ENCODE measurements around the gene DUOXA1. TPM values are rescaled to one million over a fixed set of nuclear protein-coding genes. Genes with fewer than 3 reads are reported as not detected.
"Not testable (repeated sequence)": the region's sequence is repeated elsewhere in the genome, so short reads cannot be mapped to it uniquely, and the experiment has no call there.

Gene DUOXA1
- total RNA-seq, 1 donor from 2014 or later: 0.33 TPM

GRCh38 chr15:45136378-45136764, 6.7 kb upstream of the DUOXA1 start:
- DNase-seq (no peak), ATAC-seq (ENCODE audit: low read depth) (no peak)
- Mint-ChIP-seq H3K4me3 (peak overlapping the region; percentile 59), H3K27me3 (peaks cover 40% of the 10 kb centered on the region), H3K4me1 (peaks cover 11% of the 10 kb centered on the region), H3K9me3 (no peaks in the 10 kb centered on the region), H3K27ac (no peak overlapping the region), H3K36me3 (ENCODE audit: low read depth) (no peaks in the 10 kb centered on the region)
- intact Hi-C loops (cut with micrococcal nuclease): loop anchor here (1.0 kb wide), 1 partner anchor 18 kb away; no protein-coding TSS in a partner anchor
- POLR2A ChIA-PET: no interaction called here
- CTCF ChIA-PET: no interaction called here
- no peak for TF ChIP-seq CTCF (IDR thresholded peaks at IDR 0.05)

- POLR2A ChIA-PET; ATAC-seq (ENCODE audit: low read depth); DNase-seq; H3K27ac Mint-ChIP-seq; H3K9me3 Mint-ChIP-seq; H3K36me3 Mint-ChIP-seq (ENCODE audit: low read depth); CTCF ChIA-PET: not testable (repeated sequence)
- intact Hi-C loops (cut with micrococcal nuclease): loop anchor here (1.0 kb wide), 1 partner anchor 18 kb away; no protein-coding TSS in a partner anchor
- peaks cover 45% of the 10 kb centered on the region for H3K27me3 Mint-ChIP-seq
- H3K4me1 Mint-ChIP-seq: peaks cover 11% of the 10 kb centered on the region
- peak overlapping the region; percentile 59 for H3K4me3 Mint-ChIP-seq
These were observed 6.2 kb upstream of the DUOXA1 start for GRCh38 chr15:45135705-45136377.

GRCh38 chr15:45134682-45135604, 5.3 kb upstream of the DUOXA1 start:
- DNase-seq (no peak), ATAC-seq (ENCODE audit: low read depth) (peak; percentile 72)
- Mint-ChIP-seq H3K9me3 (no peaks in the 10 kb centered on the region), H3K27ac (no peak overlapping the region), H3K36me3 (ENCODE audit: low read depth) (no peaks in the 10 kb centered on the region), H3K27me3 (peaks cover 52% of the 10 kb centered on the region), H3K4me3 (peak overlapping the region; percentile 77), H3K4me1 (peaks cover 11% of the 10 kb centered on the region)
- no peak for TF ChIP-seq CTCF (IDR thresholded peaks at IDR 0.05)
- intact Hi-C loops (cut with micrococcal nuclease): no loop called here
- POLR2A ChIA-PET: no interaction called here
- CTCF ChIA-PET: interaction anchor here (1.1 to 1.2 kb wide), 2 partner anchors 8 to 12 kb away, joined by 3 read pairs; no protein-coding TSS in a partner anchor

GRCh38 chr15:45134046-45134445, 4.4 kb upstream of the DUOXA1 start:
- TF ChIP-seq CTCF (IDR thresholded peaks at IDR 0.05): no peak
- no peaks in the 10 kb centered on the region for H3K36me3 Mint-ChIP-seq (ENCODE audit: low read depth)
- intact Hi-C loops (cut with micrococcal nuclease): no loop called here
- peaks cover 12% of the 10 kb centered on the region for H3K4me1 Mint-ChIP-seq
- H3K9me3 Mint-ChIP-seq: no peaks in the 10 kb centered on the region
- ATAC-seq (ENCODE audit: low read depth) (no peak), DNase-seq (no peak)
- POLR2A ChIA-PET: no interaction called here
- no peak overlapping the region for H3K4me3 Mint-ChIP-seq
- H3K27me3 Mint-ChIP-seq: peaks cover 52% of the 10 kb centered on the region
- H3K27ac Mint-ChIP-seq: no peak overlapping the region
- CTCF ChIA-PET: interaction anchor here (1.1 kb wide), 1 partner anchor 13 kb away, joined by 3 read pairs; no protein-coding TSS in a partner anchor

DNA sequence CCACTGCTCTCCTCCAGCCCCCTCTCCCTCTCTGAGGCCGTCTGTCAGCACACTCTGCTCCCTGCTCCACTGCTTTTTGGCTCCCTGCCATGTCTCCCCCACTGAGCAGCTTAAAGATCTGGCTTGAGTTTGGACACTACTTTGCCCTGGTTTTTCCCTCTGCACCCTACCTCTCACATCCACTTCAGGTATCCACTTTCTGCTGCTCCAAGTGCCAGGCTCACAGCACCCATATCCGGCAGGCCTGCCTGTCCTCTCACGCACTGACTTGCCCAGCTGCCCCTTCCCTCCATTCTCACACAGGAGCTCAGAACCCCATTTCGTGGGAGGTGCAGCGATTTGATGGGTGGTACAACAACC, 3.9 kb upstream of the DUOXA1 start:
- ChIA-PET POLR2A (no interaction called here), CTCF (no interaction called here)
- H3K27me3 Mint-ChIP-seq: peaks cover 56% of the 10 kb centered on the region
- H3K4me1 Mint-ChIP-seq: peaks cover 16% of the 10 kb centered on the region
- no peaks in the 10 kb centered on the region for H3K36me3 Mint-ChIP-seq (ENCODE audit: low read depth)
- DNase-seq (no peak), ATAC-seq (ENCODE audit: low read depth) (no peak)
- no peaks in the 10 kb centered on the region for H3K9me3 Mint-ChIP-seq
- no peak overlapping the region for H3K4me3 Mint-ChIP-seq
- H3K27ac Mint-ChIP-seq: no peak overlapping the region
- intact Hi-C loops (cut with micrococcal nuclease): no loop called here
- no peak for TF ChIP-seq CTCF (IDR thresholded peaks at IDR 0.05)

Measured in activated B cell treated with CpG ODN at 0.5 μM for 24 hours (primary cell).